Choroid plexus epithelial cell (primary cell): Measurements from ENCODE around the gene AKT2.

Experiments used
- DNase-seq: peaks from one replicate; pipeline ENCODE4 v3.0.0-alpha.2; 2010; ENCODE audit warnings: low read depth
- H3K4me3 ChIP-seq: 2 replicates; pipeline ENCODE4 v1.5.1; 2011; ENCODE audit warnings: low read depth, mild to moderate bottlenecking, control low read depth, low read length, moderate library complexity
- CTCF ChIP-seq: conservative IDR thresholded peaks from 2 replicates; pipeline ENCODE4 v1.5.1; 2011; ENCODE audit warnings: low read depth, mild to moderate bottlenecking, control low read depth, inconsistent platforms, low read length, moderate library complexity

Gene AKT2

DNA sequence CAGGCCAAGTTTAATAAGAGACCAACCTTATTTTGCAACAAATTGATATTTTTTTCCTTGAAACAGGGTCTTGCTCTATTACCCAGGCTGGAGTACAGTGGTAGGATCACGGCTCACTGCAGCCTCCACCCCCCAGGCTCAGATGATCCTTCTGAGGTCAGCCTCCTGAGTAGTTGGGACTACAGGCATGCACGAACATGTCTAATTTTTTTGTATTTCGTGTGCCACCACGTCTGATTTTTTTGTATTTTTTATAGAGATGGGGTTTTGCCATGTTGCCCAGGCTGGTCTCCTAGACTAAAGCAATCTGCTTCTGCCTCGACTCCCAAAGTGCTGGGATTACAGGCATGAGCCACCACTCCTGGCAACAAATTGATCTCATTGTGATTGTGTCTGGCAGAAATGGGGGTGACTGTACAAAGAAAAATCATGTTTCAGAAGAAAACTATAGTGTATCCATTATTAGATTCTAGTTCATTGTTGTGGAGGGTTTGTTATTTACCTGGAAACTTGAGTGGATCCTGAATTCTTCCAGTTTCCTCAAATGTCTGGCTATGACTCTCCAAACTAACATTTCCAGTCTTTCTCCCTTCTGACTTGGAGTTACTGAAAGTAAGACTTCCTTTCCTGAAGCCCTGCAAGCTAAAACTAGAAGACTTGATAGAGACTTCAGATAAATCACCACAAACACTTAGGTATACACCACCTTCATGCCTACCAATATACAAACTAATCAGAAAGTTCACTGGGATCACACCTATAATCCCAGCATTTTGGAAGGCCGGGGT is 17.3 kb upstream of the AKT2 start:
- no peak for DNase-seq
- H3K4me3 ChIP-seq = no peak overlapping the region
- TF ChIP-seq CTCF = no peak

GRCh38 chr19:40300668-40301067 is 15.5 kb upstream of the AKT2 start:
- H3K4me3 ChIP-seq = no peak overlapping the region
- TF ChIP-seq CTCF = no peak
- no peak for DNase-seq

DNA sequence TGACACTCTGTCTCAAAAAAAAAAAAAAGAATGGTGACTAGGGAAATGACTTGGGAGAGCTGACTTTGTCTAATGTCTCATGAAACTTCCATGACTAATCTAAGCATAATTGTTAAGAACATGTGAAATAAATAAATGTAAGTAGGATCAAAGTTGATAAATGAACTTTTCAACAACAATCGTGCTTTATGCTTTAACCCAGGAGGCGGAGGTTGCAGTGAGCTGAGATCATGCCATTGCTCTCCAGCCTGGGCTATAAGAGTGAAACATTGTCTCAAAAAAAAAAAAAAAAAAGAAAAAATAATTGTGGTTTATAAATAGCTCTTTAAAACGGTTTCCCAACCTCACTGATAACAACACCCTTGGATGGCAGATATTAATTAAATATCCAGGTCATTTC is 12.9 kb upstream of the AKT2 start:
- no peak overlapping the region for H3K4me3 ChIP-seq
- no peak for DNase-seq
- no peak for TF ChIP-seq CTCF

- no peak for TF ChIP-seq CTCF
- H3K4me3 ChIP-seq = no peak overlapping the region
- no peak for DNase-seq
Observed at GRCh38 chr19:40294560-40294959, 9.4 kb upstream of the AKT2 start.

DNA sequence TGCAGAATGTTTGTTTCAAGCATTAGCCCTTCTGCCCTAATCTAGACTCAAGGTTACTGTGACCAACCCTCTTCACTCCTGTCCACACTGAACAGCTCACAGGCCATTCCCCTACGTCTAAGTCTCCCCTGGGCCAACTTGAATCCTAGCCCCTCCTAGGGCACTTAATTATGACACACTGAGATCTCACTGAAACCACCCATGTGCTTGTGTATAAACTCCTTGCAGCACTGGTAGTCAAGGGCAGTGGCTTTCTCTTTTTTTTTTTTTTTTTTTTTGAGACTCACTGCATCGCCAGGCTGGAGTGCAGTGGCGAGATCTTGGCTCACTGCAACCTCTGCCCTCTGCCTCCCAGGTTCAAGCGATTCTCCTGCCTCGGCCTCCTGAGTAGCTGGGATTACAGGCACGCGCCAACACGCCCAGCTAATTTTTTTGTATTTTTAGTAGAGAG is 1.9 kb upstream of the AKT2 start:
- DNase-seq = no peak
- H3K4me3 ChIP-seq = no peak overlapping the region
- TF ChIP-seq CTCF = no peak

GRCh38 chr19:40286235-40286970 is 1.3 kb upstream of the AKT2 start:
- H3K4me3 ChIP-seq = no peak overlapping the region
- no peak for DNase-seq
- TF ChIP-seq CTCF = no peak
